ENCODE data around the gene NAGPA. TPM values are rescaled to one million over a fixed set of nuclear protein-coding genes. Genes with fewer than 3 reads are reported as not detected.

The NAGPA gene
- total and polyA plus RNA-seq, 2 of the 8 experiments (the other 6 are each of a cell fraction or from before 2014, with no cell fraction given): 10.1 to 13.2 TPM

GRCh38 chr16:5020551-5020950, 13.2 kb downstream of the NAGPA start:
- POLR2A ChIA-PET (ENCODE audit: partially characterized antibody): interaction anchor here (1.2 to 4.2 kb wide), 2 partner anchors 9 to 14 kb away, joined by 3 to 15 read pairs; partner anchors contain the start of gene NAGPA
- no peak for TF ChIP-seq POLR2AphosphoS5 (IDR thresholded peaks at IDR 0.05; ENCODE audit: low read depth, low read length)
- no peak for TF ChIP-seq TAF1 (IDR thresholded peaks at IDR 0.05; ENCODE audit: low read depth, low read length)
- TF ChIP-seq RFX5 (IDR thresholded peaks at IDR 0.05; ENCODE audit: borderline replicate concordance, low read depth, low read length): no peak
- TF ChIP-seq SAP30 (IDR thresholded peaks at IDR 0.05; ENCODE audit: insufficient read depth, insufficient replicate concordance, low read length): no peak
- TF ChIP-seq YY1 (IDR thresholded peaks at IDR 0.05; ENCODE audit: low read depth, low read length): no peak
- no peak for TF ChIP-seq NRF1 (IDR thresholded peaks at IDR 0.05; ENCODE audit: low read depth, low read length)
- no peak for TF ChIP-seq SUZ12 (IDR thresholded peaks at IDR 0.05; ENCODE audit: low read length)
- no peak for TF ChIP-seq SP2 (IDR thresholded peaks at IDR 0.05; ENCODE audit: low read length)
- no peak for TF ChIP-seq KDM4A (IDR thresholded peaks at IDR 0.05; ENCODE audit: low read depth, low read length, severe bottlenecking)
- TF ChIP-seq HDAC6 (IDR thresholded peaks at IDR 0.05; ENCODE audit: low read depth, low read length): no peak
- no peak for TF ChIP-seq FOSL1 (IDR thresholded peaks at IDR 0.05; ENCODE audit: insufficient read depth, low read depth, low read length)
- TF ChIP-seq JUN (IDR thresholded peaks at IDR 0.05; ENCODE audit: low read depth, low read length): no peak
- no peak for TF ChIP-seq RXRA (IDR thresholded peaks at IDR 0.05; ENCODE audit: insufficient read depth, low read depth, low read length)
- no peak for TF ChIP-seq CEBPB (IDR thresholded peaks at IDR 0.05; ENCODE audit: low read depth, low read length)
- no peak for TF ChIP-seq MAFK (IDR thresholded peaks at IDR 0.05; ENCODE audit: low read depth, low read length)

More at GRCh38 chr16:5020551-5020950, 13.2 kb downstream of the NAGPA start:
- Histone ChIP-seq H2BK120ac (replicated peaks; ENCODE audit: low read depth, low read length) (no peak overlapping the region), H3K14ac (ENCODE audit: insufficient read length) (no peak overlapping the region), H3K23ac (ENCODE audit: insufficient read length) (no peak overlapping the region), H2AK5ac (ENCODE audit: low read depth, low read length) (no peak overlapping the region), H2BK15ac (ENCODE audit: low read length) (no peak overlapping the region), H3K79me2 (ENCODE audit: control insufficient read depth in 1 of 2, insufficient read depth in 2 of 2, low read length in 2 of 2) (no peaks in the 10 kb centered on the region), H2AFZ (ENCODE audit: low read length) (no peak overlapping the region), H3K4me1 (replicated peaks in 1 of 4; ENCODE audit: control insufficient read depth in 3 of 4, insufficient read depth in 4 of 4, low read length in 3 of 4) (peaks cover 0 to 4% (median 1%) of the 10 kb centered on the region in 4 experiments; a peak in 3 of 7 replicates), H3K79me1 (ENCODE audit: low read depth, low read length) (no peaks in the 10 kb centered on the region), H3K56ac (replicated peaks; ENCODE audit: insufficient read length, low read depth, low read length) (no peak overlapping the region), H3K18ac (ENCODE audit: extremely low read depth, low read length) (no peak overlapping the region), H4K91ac (replicated peaks; ENCODE audit: insufficient read length, low read length) (no peak overlapping the region), H3K4ac (replicated peaks; ENCODE audit: insufficient read length, low read depth, low read length) (no peak overlapping the region), H3K27me3 (replicated peaks in 1 of 4; ENCODE audit: control insufficient read depth in 3 of 4, extremely low read depth in 1 of 4, insufficient read depth in 3 of 4, low read length in 3 of 4) (no peaks in the 10 kb centered on the region), H4K8ac (ENCODE audit: extremely low read depth, insufficient read depth, low read length) (no peak overlapping the region), H3K27ac (ENCODE audit: low read depth, low read length) (no peak overlapping the region; the same call in 1 of the 2 replicates), H3K9ac (replicated peaks in 1 of 4; ENCODE audit: extremely low read depth in 1 of 4, low read depth in 3 of 4, low read length in 3 of 4) (no peak overlapping the region), H3K4me2 (ENCODE audit: insufficient read depth in 1 of 2, low read depth in 2 of 2, low read length in 2 of 2) (no peak overlapping the region), H2BK12ac (ENCODE audit: low read depth, low read length) (0 out of 2 replicates have a peak overlapping the region, but pooled peaks have one; percentile 39), H2BK20ac (ENCODE audit: low read length) (no peak overlapping the region), H3K23me2 (ENCODE audit: low read depth, low read length) (no peaks in the 10 kb centered on the region), H4K20me1 (replicated peaks in 1 of 2; ENCODE audit: control insufficient read depth in 1 of 2, insufficient read depth in 2 of 2, low read length in 2 of 2) (no peaks in the 10 kb centered on the region), H4K5ac (ENCODE audit: insufficient read length, low read depth, low read length) (no peak overlapping the region), H3K4me3 (ENCODE audit: extremely low read depth in 1 of 4, insufficient read depth in 2 of 4, low read depth in 3 of 4, low read length in 4 of 4) (no peak overlapping the region), H3K9me3 (ENCODE audit: insufficient read depth in 2 of 2, low read depth in 1 of 2, low read length in 1 of 2) (no peaks in the 10 kb centered on the region), H3K36me3 (ENCODE audit: control insufficient read depth in 2 of 4, insufficient read depth in 4 of 4, low read length in 3 of 4) (no peaks in the 10 kb centered on the region), H2BK5ac (ENCODE audit: low read depth, low read length) (no peak overlapping the region)
- WGBS, 2 experiments (ENCODE audit: extremely low coverage in 1 of 2, insufficient coverage in 1 of 2, insufficient read length in 1 of 2, insufficient replicate concordance in 2 of 2, low coverage in 1 of 2, low lambda C conversion rate in 2 of 2, missing lambda C conversion rate in 1 of 2): 87% methylated on average over 12 of the region's 15 CpGs; no CpG with 5 or more reads in 1 of the 2 experiments
- DNase-seq (ENCODE audit: low read depth in 1 of 2, low spot score in 2 of 2): no peak
- no peak for FAIRE-seq
- CTCF ChIA-PET (ENCODE audit: partially characterized antibody): interaction anchor here (0.6 to 1.2 kb wide), 7 partner anchors 9 to 409 kb away, joined by 3 to 9 read pairs (median 3); no protein-coding TSS in a partner anchor

Data from H1 (cell line).